ENCODE measurements around the gene MDK.

Gene MDK

DNA sequence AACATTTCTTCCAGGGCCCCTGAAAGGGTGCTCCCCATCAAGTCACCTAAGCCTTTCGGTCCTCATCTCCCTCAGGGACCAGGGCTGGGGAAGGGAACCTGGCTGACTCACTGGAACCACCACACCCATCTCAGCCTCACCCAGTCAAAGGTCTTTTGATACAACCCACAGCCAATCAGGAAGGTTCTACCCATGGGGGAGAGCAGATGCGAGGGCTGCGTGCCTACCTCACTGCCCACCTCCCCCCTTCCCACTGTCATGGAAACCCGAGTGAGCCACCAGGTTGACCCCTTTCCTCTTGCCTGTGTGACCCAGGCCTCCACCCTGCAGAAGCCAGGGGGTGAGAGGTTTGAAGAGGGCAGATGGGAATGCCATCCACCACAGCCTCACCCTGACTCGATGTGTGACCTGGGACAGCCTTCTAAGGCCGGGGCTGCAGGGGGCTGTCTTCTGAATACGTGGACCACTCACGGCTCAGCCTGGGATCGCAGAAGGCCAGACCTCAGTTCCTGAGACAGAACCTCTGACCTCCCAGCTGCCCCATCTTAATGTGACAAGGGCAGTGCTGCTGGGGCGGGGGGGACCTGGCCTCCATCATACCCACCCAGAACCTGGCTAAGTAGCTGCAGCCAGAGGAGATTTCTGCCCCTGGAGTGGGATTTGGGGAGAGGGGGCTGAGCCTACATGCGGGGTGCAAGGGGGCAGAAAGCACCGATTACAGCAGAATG is 2.7 kb downstream of the MDK start:
- DNase-seq, result no peak

DNA sequence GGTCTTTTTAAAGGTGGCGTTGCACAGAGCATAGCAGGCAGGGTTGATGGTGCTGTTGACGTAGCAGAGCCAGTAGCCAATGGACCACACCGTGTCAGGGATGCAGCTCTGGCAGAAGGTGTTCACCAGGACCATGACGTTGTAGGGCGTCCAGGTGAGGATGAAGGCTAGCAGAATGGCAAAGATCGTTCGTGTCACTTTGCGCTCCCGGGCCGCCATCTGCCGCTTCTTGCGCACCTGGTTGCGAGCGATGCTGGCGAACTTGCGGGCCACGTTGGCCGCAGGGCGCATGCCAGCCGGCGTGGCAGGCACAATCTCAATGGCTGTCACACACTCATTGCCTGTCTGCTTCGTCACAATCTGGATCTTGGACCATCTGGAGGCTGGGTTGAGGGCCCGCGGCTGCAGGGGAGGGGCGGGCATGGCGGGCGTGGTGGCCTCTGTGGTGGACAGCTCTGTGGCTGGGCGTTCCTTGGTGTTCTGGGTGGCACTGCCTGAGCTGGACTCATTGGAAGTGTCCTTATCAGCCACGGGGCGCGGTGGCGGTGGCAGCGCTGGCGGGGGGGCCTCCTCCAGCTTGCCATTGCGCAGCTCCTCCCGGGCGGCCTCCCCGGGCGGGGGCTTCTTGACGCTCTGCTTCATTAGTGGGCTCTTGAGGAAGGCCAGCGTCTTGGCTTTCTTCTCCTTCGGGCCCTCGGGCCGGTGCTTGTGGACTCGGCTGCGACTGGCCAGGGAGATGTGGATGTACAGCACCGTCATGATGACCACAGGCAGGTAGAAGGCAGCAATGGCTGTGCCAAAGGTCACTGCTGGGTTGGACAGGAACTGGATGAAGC is 3.9 kb downstream of the MDK start:
- DNase-seq, result no peak

DNA sequence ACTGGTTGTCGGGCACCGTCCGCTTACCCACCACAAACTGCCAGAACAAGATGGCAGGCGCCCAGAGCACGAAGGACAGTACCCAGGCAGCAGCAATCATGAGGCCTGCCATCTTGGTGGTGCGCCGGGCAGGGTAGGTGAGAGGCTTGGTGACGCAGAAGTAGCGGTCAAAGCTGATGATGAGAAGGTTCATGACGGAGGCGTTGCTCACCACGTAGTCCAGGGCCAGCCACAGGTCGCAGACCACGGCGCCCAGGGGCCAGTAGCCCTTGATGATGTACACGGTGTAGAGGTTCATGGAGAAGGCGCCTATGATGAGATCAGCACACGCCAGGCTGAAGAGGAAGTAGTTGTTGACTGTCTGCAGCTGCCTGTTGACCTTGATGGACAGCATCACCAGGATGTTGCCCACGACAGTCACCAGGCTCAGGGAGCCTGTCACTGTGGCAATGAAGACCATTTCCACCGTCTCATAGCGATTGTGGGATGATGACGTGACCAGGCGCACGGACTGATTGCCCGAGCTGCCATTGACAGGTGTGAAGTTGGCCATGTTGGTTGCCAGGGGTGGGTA is 4.6 kb downstream of the MDK start:
- no peak for DNase-seq

DNA sequence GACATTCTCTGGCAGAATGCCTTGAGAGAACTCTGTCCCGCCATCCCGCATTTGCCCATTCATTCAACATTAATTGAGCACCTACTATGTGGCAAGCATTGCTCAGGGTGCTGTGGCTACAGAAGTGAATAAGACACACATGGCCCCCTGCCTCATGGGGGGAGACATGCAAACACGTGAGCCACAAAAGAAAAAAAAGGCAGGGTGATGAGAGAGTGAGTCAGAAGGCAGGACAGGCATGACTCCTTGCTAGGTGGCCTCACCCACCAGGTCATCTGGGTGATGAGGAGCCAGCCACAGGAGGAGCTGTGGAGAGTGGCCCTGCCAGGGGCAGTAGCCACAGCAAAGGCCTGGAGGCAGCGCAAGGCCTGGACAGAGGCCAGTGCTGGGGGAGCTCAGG is 5.2 kb downstream of the MDK start:
- no peak for DNase-seq

DNA sequence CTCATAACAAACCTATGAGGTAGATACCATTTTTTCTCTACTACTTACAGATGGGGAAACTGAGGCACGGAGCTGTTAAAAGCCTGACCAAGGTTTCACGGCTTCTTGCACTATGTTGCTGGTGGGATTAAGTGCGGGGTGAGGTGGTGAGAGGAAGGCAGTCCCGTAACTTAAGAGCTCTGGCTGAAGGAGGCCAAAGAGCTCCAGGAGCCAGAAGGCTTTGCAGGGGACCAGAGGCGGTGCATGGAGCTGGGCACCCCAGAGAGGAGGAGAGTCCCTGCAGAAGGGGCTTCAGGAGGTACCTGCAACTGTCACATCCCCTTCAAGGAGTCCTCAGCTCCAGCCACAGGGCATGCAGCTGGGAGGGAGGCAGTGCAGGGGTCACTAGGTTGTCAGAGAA is 6.0 kb downstream of the MDK start:
- no peak for DNase-seq

DNA sequence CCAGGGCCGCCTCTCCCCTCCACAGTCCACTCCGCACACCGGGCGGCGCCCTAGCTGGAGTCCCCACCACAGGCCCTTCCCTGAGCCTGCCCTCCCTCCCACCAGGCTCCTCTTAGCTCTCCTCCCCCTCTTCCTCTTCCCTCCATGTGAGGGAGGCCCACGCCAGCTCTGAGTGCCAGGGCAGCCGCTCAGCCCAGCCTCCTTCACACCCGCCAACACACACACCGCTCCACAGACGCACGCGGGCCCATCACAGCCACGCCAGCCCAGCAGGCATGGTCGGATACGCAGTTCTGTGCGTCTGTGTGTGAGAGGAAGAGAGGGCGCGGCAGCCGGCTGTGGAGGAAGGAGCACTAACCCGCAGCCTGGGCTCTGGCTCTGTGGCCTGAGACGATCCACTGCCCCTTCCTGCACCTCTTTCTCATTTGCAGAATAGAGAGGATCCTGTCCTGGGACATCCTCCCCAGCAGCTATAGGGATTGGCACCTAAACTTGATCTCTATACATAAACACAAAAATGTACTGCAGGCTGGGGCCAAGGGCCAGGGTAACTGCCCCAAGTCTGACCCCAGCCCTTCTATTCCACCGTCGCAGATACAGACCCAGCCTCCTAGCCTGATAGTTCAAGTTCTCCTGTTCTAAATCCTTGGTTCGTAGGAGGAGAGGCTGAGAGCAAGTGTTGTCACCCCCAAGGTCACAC is 6.6 kb downstream of the MDK start:
- no peak for DNase-seq

DNA sequence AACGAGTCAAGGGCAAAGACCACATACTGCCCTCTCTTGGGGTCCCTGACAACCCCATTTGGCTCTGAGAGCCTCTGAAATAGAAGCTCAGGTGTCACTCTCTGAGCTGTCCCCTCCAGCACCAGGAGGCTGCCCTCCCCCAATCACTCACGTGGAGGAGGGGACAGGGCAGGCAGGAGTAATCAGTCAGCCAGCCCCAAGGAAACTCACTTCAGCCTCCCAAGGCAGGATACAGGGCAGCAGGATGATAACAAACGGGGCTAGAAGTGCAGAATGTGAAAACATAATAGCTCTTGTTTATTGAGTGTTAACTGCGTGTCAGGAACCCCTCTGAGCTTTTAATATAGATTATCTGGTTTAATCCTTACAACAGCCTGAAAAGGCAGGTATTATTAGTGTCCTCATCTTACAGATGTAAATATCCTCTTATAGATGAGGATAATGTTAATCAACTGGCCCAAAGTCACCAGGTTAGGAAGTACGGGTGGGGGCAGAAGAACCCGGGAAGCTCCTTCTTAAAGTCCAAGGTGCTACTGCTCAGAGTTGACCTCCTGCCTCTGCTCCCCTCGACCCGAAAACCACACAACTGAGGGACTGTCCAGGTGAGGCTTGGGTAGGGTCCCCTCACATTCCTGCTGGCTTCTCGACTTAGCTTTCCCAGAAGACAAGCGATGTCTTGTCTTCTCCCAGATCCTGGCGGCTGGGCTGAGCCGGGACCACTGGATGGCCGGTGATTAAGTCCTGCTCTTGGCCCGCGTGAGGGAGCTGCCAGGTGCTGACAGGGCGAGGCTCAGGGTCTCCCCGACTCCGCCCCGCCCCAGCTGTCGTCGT is 7.4 kb downstream of the MDK start:
- DNase-seq, result no peak

DNA sequence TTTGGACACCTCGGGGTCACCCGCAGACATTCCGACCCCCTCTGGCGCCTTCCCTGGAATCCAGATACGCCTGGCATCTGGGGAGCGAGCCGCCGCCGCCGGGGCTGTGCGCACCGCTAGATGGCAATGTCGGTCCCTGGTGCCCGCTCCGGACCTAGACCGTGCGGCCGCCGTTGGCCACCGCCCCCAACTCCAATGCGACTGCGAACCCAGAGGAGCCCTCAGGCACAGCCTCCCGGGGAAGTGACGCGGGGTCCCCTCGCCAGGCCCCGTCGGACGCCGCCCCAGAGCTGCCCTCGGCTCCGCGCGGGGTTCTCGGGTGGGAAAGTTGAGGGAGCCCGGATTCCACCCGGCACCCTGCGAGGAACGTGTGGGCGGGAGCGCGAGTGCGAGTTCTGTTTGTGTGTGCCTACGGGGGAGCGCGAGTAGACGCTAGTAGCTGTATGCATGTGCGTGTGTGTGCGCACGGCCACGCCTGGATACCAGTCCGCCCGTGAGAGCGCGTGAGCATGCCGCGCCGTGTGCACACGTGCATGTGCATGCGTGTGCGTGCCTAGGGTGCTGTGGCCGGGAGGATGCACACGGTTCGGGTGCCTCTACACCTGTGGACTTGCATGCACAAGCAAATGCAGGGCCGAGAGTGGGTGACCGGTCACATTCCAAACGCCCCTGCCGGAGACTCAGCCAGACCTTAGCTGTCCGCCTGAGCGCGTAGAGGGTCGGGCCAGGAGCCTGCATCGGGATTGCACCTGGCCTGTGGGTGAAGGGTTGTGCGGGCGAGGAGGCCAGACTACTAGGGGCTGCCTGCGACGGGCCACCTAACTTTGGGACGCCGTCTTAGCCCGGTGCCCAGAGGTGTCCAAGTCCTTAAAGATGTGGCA is 8.2 kb downstream of the MDK start:
- DNase-seq, result peak; percentile 61

DNA sequence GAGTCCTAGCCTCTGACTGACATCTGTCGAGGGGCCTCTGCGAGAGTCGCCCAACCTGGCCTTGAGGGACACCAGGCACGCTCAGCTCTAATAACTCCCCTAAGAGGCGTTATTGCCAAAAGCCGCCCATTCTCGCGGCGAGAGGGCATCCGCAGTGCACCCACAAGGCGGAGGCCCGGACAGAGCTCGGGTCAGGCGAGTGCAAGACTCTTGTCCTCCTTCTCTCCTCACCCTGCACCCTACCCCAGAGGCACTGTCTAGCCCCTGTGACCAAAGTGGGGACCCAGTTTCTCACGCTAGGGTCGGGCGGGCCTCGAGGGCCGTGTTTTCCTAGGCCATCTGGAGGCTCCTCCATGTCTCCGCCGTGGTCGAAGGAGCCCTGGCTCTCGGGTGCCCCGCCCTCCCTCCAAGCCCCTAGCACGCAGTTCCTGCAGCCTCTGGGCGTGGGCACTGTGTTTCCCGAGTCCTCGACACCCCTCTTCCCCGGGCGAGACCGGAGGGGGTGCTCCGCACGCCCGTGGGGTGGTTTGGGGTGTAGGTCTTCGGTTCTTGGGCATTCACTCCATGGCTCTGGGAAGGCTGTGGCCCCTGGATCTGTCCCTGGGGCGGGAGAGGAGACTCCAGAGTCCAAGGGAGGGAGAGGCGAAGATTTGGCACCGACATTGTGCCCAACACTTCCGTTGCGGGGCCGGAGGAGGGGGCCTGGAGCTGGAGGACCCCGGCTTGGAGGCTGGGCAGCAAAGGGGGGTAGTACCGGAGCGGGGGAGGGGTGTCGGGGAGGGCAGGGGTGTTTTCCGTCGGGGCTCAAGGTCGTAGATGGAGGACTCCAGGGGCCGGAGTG is 9.1 kb downstream of the MDK start:
- DNase-seq, result no peak

DNA sequence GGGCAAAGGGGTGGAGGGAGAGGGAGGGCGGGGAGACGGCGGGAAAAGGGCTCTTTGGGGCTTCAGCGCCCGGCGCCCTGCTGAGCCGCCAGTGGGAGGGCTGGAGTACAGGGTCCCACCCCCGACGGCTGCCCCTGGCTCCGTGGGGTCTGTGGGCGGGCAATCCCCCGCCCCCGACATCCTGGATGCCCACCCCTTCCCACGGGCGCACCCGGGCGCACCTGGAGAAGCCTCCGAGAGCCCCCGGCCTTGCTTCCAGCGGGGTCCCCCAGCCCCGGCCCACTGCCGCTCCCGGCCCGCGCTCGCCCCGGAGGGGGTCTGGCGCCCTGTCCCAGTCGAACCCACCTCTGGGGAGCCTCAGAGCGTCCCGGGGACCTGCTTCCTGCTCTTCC is 9.7 kb downstream of the MDK start:
- DNase-seq, result no peak

DNA sequence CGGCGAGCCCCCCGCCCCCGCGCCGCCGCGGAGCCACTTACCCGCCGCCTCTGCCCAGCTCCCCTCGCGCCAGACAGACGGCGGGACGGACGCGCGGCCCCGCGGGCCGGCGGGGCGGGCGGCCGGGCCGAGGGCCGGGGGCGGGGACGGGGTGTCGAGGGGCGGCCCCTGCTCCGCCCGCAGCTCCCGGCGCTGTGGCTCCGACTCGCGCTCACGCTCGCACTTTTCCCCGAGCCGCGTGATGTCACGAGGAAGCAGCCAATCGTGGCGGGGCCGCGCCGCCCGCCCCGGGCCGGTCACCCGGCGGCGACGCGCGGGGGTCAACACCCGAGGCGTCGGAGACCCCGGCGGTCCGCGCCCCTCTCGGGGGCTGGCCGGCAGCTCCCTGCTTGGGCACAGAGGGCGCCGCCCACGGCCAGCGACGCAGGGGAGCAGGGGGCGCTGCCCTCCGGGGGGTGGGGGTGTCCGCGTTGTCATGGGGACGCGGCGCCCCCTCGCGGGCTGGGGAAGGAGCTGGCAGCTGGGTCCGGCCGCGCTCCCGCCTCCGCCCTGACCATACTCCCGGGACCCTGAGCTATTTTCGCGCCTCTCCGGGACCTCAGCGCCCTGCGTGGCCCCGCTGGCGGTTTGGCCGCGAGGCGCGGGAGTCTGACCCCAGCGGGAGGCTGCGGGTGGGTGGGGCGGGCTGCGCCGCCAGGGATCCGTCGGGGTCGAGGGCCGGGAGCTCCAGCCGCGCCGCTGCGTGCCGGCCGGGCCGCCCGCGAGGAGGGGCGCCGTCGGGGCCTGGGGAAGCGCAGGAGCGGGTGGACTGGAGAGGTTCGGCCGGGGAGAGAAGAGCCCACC is 10.3 kb downstream of the MDK start, which contains the start of gene CHRM4:
Gene CHRM4, minus strand, starts transcription at position 199 of the 843 bp plus-strand sequence. CDS start 5,219 bp downstream, outside the sequence.
- peak; percentile 57 for DNase-seq

DNA sequence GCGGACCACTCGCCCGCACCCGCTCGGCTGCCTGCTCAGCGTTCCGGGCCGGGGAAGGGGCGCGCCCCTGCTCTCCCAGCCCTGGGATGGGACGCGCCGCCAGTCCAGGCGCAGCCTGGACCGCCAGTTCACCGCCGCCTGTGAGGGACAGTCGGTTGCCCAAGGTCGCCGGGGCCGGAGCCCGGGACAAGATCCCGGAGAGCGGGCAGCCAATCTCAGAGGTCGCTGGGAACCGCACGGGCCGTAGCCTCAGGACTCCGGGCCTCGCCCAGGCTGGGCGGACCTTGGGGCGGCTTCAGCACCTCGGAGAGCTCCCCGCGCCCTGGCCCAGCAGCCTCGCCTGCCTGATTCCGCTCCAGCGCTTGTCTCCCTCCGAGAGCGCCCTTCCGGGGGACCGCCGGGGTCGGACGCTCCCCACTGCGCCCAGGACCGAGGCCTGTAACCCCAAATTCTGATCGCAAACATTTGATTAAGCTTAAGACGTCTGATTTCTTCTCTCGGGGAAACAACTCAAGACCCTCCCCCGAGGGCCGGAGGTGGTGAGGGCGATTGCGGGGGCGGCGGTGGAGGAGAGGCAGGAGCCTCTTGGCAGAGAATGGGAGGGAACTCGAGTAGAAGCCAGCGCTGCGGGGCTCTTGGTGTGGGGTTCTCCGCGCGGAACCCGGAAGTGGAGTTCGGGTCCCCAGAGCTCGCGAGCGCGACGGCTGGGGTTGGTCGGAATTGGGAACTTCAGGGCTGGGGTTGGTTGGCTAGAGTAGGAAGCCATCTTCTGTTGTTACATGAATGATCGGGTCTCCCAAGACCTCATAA is 11.2 kb downstream of the MDK start:
- DNase-seq, result no peak

DNA sequence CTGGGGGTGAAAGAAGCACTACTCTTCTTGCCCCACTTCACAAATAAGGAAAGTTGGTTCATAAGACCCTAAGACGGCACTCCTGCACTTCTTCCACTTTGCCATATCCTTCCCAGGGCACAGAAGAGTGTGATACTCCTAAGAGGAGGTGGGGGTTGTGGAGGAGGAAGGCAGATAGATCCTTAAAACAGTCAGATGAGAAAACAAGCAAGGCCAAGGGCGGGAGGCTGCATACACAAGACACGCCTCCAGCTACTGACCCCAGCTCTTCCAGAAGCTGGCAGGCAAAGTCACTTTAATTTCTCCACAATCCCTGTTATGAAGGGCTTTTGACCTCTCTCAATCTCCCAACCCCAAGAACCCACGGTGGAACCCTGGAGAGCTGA is 11.8 kb downstream of the MDK start:
- no peak for DNase-seq

DNA sequence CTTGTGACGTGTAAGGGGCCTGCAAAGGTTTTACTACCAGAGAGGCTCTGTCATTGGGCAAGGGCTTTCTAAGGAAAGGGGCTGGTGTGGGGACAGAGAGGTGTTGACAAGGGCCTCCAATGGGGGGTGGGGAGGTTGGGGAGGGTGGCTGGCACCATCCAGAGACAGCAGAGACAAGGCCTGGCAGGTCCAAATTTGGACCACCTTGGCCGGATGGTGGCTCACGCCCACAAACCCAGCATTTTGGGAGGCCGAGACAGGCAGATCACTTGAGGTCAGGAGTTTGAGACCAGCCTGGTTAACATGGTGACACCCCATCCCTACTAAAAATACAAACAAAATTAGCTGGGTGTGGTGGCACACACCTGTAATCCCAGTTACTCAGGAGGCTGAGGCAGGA is 12.3 kb downstream of the MDK start:
- DNase-seq, result no peak

DNA sequence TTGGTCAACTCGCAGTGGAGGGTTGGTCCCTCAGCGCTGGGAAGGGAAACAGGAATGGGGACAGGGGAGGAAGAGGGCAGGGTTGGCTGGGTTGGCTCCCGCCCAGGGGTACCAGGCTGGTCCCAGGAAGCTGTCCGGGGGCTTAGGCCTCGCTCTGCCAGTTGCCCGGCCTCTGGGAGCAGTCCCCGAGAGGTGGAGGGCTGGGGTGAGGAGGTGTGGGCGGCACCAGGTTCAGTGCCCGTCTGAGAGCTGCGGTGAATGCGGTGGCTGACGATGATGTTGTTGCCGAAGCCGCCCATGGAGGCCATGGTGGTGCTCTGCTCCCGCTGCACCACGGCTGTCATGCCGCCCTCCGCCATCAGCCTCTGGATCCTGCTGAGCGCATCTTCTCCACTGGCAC is 16.1 kb downstream of the MDK start:
- DNase-seq, result no peak

DNA sequence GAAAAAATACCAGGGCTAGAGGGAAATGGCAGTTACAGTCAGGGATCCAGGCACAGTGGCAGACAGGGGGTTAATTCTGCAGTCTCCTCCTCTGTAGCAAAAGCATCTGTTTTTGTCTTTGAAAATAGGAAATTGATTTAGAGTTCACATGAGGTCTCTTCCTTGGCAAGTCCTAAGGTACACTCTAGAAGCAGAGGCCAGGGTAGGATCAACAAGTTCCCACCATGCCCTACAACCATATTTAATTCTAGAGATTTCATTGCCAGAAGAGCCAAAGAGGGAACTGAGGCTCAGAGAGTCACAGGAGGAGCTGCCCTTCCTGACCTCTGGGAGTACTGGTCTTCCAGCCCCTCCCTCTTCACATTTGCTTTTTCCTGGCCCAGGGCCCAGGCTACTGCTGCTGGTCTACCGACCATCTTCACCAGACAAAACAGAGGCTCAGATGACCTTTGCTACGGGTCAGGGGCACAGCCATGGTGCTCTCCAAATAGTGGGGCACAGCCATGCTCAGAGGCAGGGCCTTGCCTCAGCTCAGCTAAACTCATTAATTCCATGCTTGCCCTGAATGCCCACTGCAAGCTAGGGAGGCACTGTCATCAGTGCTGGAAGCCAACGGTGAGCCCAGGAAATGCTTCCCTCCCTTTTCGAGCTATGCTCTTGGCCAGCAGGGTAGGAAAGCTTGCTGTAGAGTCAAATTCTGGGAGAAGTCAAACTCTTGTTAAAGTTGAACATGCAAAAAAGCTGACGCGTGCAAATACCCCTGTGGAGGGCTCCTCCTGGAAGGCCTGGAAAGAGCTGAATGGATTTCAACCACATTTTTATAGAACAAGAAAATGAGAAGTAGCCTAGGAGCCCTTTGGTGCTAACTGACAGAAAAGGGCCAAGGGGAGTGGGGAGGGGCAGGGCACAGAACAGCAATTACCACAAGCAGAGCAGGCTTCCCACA is 21.8 kb downstream of the MDK start:
- no peak for DNase-seq

DNA sequence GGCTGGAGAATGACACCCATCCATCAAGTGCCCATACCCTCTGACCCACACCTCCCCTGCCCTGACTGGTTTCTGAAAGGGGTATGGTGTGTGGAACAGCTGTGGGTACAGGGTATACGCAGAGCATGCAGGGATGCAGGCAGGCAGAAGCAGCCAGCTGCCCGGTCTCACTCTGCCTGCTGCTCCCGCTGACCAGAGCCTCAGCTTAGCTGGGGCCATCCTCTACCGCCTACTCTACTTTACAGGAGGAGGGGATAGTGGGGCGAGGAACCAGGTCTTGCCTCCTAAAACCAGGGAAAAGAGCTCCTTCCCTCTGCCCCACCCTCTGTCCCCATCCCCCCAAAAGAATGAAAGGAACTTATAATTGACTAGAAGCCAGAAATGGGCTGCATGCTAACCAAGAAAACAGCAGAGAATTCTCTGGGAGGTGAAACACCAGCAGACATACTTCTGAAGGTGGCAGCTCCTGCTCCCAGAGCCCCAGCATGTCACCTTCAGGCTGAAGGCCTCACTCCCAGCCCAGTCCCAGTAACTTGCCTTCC is 23.1 kb downstream of the MDK start:
- DNase-seq, result no peak

Data from NCI-H748 treated with DMSO at 0.1 percent for 48 hours (cell line).